Neuronal stem cell (in vitro differentiated cells): ENCODE data around the gene ZDHHC24.
A peak's percentile ranks its signal among the peaks of the same experiment; 100 is the strongest.

Experiments used
- DNase-seq: peaks from one replicate; pipeline ENCODE4 v3.0.0-alpha.2; 2013; ENCODE audit warnings: low spot score
- H2AFZ ChIP-seq: one replicate; pipeline ENCODE4 v1.6.1; 2013; ENCODE audit warnings: mild to moderate bottlenecking, low read length, inconsistent platforms
- H2AK5ac ChIP-seq: 2 replicates; pipeline ENCODE4 v1.6.1; 2013; ENCODE audit warnings: low read depth, mild to moderate bottlenecking, inconsistent platforms, low read length, moderate library complexity, mixed read lengths
- H2BK120ac ChIP-seq: 2 replicates; pipeline ENCODE4 v1.6.1; 2013; ENCODE audit warnings: low read depth, mild to moderate bottlenecking, inconsistent platforms, low read length, moderate library complexity, mixed read lengths
- H2BK12ac ChIP-seq: one replicate; pipeline ENCODE4 v1.6.1; 2013; ENCODE audit warnings: low read length, inconsistent platforms
- H2BK15ac ChIP-seq: 2 replicates; pipeline ENCODE4 v1.6.1; 2013; ENCODE audit warnings: mild to moderate bottlenecking, low read length, inconsistent platforms, mixed read lengths
- H2BK5ac ChIP-seq: one replicate; pipeline ENCODE4 v1.6.1; 2013; ENCODE audit warnings: inconsistent platforms, mild to moderate bottlenecking, low read length, moderate library complexity
- H3K14ac ChIP-seq: one replicate; pipeline ENCODE4 v1.6.1; 2013; ENCODE audit warnings: low read length, inconsistent platforms
- H3K18ac ChIP-seq: 2 replicates; pipeline ENCODE4 v1.6.1; 2013; ENCODE audit warnings: low read length, inconsistent platforms
- H3K23ac ChIP-seq: 2 replicates; pipeline ENCODE4 v1.6.1; 2013; ENCODE audit warnings: low read depth, mild to moderate bottlenecking, mixed read lengths, low read length, inconsistent platforms; ENCODE audit not compliant: poor library complexity
- H3K27ac ChIP-seq: replicated peaks from 3 replicates; pipeline ENCODE4 v1.5.1; 2013; ENCODE audit warnings: low read length, inconsistent platforms
- H3K27me3 ChIP-seq, 3 experiments: 2 replicates each; pipeline ENCODE4 v1.6.1; 2013; ENCODE audit warnings: low read length in 3 of 3, mild to moderate bottlenecking in 2 of 3, inconsistent platforms in 1 of 3, low read depth in 1 of 3, mixed read lengths in 1 of 3, moderate library complexity in 1 of 3; ENCODE audit not compliant: control insufficient read depth in 3 of 3, insufficient read depth in 3 of 3
- H3K36me3 ChIP-seq, 2 donors: replicated peaks in 1 of 2; 2 replicates each; pipeline ENCODE4 v1.6.1; 2013; ENCODE audit warnings: low read length in 2 of 2; ENCODE audit not compliant: control insufficient read depth in 2 of 2, insufficient read depth in 2 of 2
- H3K4ac ChIP-seq: 2 replicates; pipeline ENCODE4 v1.6.1; 2013; ENCODE audit warnings: inconsistent platforms, mild to moderate bottlenecking, low read length, moderate library complexity
- H3K4me1 ChIP-seq, 2 donors: 1 replicate in 1 of 2; 2 replicates in 1 of 2; pipeline ENCODE4 v1.6.1; 2013; ENCODE audit warnings: low read length in 2 of 2, low read depth in 1 of 2; ENCODE audit not compliant: control insufficient read depth in 2 of 2, insufficient read depth in 1 of 2
- H3K4me2 ChIP-seq: one replicate; pipeline ENCODE4 v1.6.1; 2013; ENCODE audit warnings: mild to moderate bottlenecking, low read length, inconsistent platforms; ENCODE audit not compliant: insufficient read depth, poor library complexity, severe bottlenecking
- H3K4me3 ChIP-seq, 2 donors: 2 replicates each; pipeline ENCODE4 v1.5.1; 2013; ENCODE audit warnings: low read length in 2 of 2, mild to moderate bottlenecking in 2 of 2, inconsistent platforms in 1 of 2, moderate library complexity in 1 of 2
- H3K79me1 ChIP-seq: one replicate; pipeline ENCODE4 v1.6.1; 2013; ENCODE audit warnings: low read depth, mild to moderate bottlenecking, inconsistent platforms, low read length, moderate library complexity
- H3K9ac ChIP-seq: one replicate; pipeline ENCODE4 v1.6.1; 2013; ENCODE audit warnings: mild to moderate bottlenecking, low read depth, low read length, inconsistent platforms; ENCODE audit not compliant: poor library complexity
- H3K9me3 ChIP-seq, 2 donors: replicated peaks in 1 of 2; 2 replicates each; pipeline versions ENCODE3 to v1.6.1; 2013; ENCODE audit warnings: low read length in 2 of 2, mild to moderate bottlenecking in 2 of 2, inconsistent platforms in 1 of 2, low read depth in 1 of 2, mixed read lengths in 1 of 2, moderate library complexity in 1 of 2; ENCODE audit not compliant: control insufficient read depth in 2 of 2, insufficient read depth in 1 of 2
- H4K8ac ChIP-seq: one replicate; pipeline ENCODE4 v1.6.1; 2013; ENCODE audit warnings: low read depth, mild to moderate bottlenecking, inconsistent platforms, low read length, moderate library complexity
- H4K91ac ChIP-seq: one replicate; pipeline ENCODE4 v1.6.1; 2013; ENCODE audit warnings: low read length, low read depth, mild to moderate bottlenecking, inconsistent platforms; ENCODE audit not compliant: poor library complexity
- WGBS, 2 donors: extraction: QIAGEN DNeasy Blood & Tissue Kit; methylation state at CpG; one replicate each; pipeline ENCODE4 v1.1.7; 2013; ENCODE audit warnings: missing lambda C conversion rate in 2 of 2, mixed read lengths in 1 of 2; ENCODE audit not compliant: insufficient read length in 2 of 2, insufficient replicate concordance in 1 of 2; ENCODE audit errors: extremely low coverage in 2 of 2; 5-methylcytosine and 5-hydroxymethylcytosine counted together

ZDHHC24 gene

GRCh38 chr11:66492161-66492865 lies 53.5 kb downstream of the ZDHHC24 start:
- Histone ChIP-seq H3K4me2 (no peak overlapping the region), H2BK5ac (peak overlapping the region; percentile 82), H3K4ac (no peak overlapping the region), H3K27ac (no peak overlapping the region), H4K91ac (peak overlapping the region; percentile 72), H3K18ac (no peak overlapping the region), H2BK12ac (peak overlapping the region; percentile 22), H3K14ac (no peak overlapping the region), H2AFZ (no peak overlapping the region), H2BK120ac (no peak overlapping the region), H3K9ac (peak overlapping the region; percentile 60), H3K9me3 (peaks cover 0 to 4% of the 10 kb centered on the region in 2 donors), H2AK5ac (no peak overlapping the region), H3K27me3 (no peaks in the 10 kb centered on the region), H3K4me3 (no peak overlapping the region), H3K36me3 (peaks cover 37 to 86% of the 10 kb centered on the region in 2 donors), H3K79me1 (peaks cover 1% of the 10 kb centered on the region), H3K23ac (no peak overlapping the region), H2BK15ac (no peak overlapping the region), H3K4me1 (no peaks in the 10 kb centered on the region), H4K8ac (no peak overlapping the region)
- DNase-seq: no peak
- WGBS, 2 donors: no CpG with 5 or more reads among the region's 10 CpGs

GRCh38 chr11:66491315-66491935 lies 54.4 kb downstream of the ZDHHC24 start:
- Histone ChIP-seq H3K9ac (peak overlapping the region; percentile 30), H3K9me3 (peaks cover 0 to 2% of the 10 kb centered on the region in 2 donors), H3K27me3 (no peaks in the 10 kb centered on the region), H2AFZ (no peak overlapping the region), H2BK5ac (peak overlapping the region; percentile 82), H3K4me3 (no peak overlapping the region), H4K91ac (no peak overlapping the region), H3K4me1 (no peaks in the 10 kb centered on the region), H4K8ac (no peak overlapping the region), H3K18ac (no peak overlapping the region), H2BK15ac (no peak overlapping the region), H3K23ac (no peak overlapping the region), H2BK12ac (no peak overlapping the region), H2BK120ac (no peak overlapping the region), H3K27ac (no peak overlapping the region), H3K14ac (no peak overlapping the region), H3K4ac (no peak overlapping the region), H3K4me2 (no peak overlapping the region), H2AK5ac (no peak overlapping the region), H3K36me3 (peaks cover 37 to 86% of the 10 kb centered on the region in 2 donors), H3K79me1 (peaks cover 6% of the 10 kb centered on the region)
- DNase-seq: no peak
- no CpG with 5 or more reads among the region's 20 CpGs for WGBS, 2 donors

GRCh38 chr11:66489636-66490035 lies 56.2 kb downstream of the ZDHHC24 start:
- no peak overlapping the region for H3K4me2 ChIP-seq
- H3K27ac ChIP-seq: no peak overlapping the region
- no CpG with 5 or more reads among the region's 7 CpGs for WGBS, 2 donors
- no peaks in the 10 kb centered on the region for H3K4me1 ChIP-seq
- no peak overlapping the region for H3K9ac ChIP-seq
- H2AK5ac ChIP-seq: no peak overlapping the region
- H3K36me3 ChIP-seq: peaks cover 39 to 80% of the 10 kb centered on the region in 2 donors
- H2BK120ac ChIP-seq: no peak overlapping the region
- no peak overlapping the region for H3K4ac ChIP-seq
- no peak overlapping the region for H2AFZ ChIP-seq
- H2BK15ac ChIP-seq: no peak overlapping the region
- DNase-seq: no peak
- no peak overlapping the region for H3K14ac ChIP-seq
- H3K79me1 ChIP-seq: peaks cover 6% of the 10 kb centered on the region
- no peak overlapping the region for H3K4me3 ChIP-seq
- no peak overlapping the region for H3K23ac ChIP-seq
- no peak overlapping the region for H3K18ac ChIP-seq
- H2BK5ac ChIP-seq: no peak overlapping the region
- H4K91ac ChIP-seq: no peak overlapping the region
- H3K9me3 ChIP-seq: peaks cover 0 to 2% of the 10 kb centered on the region in 2 donors
- no peak overlapping the region for H4K8ac ChIP-seq
- no peak overlapping the region for H2BK12ac ChIP-seq
- no peaks in the 10 kb centered on the region for H3K27me3 ChIP-seq

- Histone ChIP-seq H3K4ac (no peak overlapping the region), H2BK15ac (no peak overlapping the region), H3K14ac (no peak overlapping the region), H3K4me3 (no peak overlapping the region), H4K8ac (no peak overlapping the region), H3K9ac (no peak overlapping the region), H2AFZ (no peak overlapping the region), H3K18ac (no peak overlapping the region), H3K4me2 (no peak overlapping the region), H2BK12ac (no peak overlapping the region), H3K9me3 (peaks cover 0 to 2% of the 10 kb centered on the region in 2 donors), H3K27me3 (no peaks in the 10 kb centered on the region), H3K23ac (no peak overlapping the region), H3K36me3 (peaks cover 37 to 73% of the 10 kb centered on the region in 2 donors), H3K27ac (no peak overlapping the region), H3K4me1 (no peaks in the 10 kb centered on the region), H4K91ac (no peak overlapping the region), H2BK5ac (peak overlapping the region; percentile 35), H2AK5ac (no peak overlapping the region), H2BK120ac (no peak overlapping the region), H3K79me1 (peaks cover 6% of the 10 kb centered on the region)
- DNase-seq: no peak
- WGBS, 2 donors: no CpG with 5 or more reads among the region's 10 CpGs
These were observed 56.9 kb downstream of the ZDHHC24 start for GRCh38 chr11:66488957-66489356.
